Calu3 (cell line): Measurements from ENCODE around the gene UQCRC1. TPM values are rescaled to one million over a fixed set of nuclear protein-coding genes. Genes with fewer than 3 reads are reported as not detected.

ENCODE experiments used
- BruUV-seq: library from RNA; stranded (reverse); fragments of 400-500 nt; replicated peaks from 2 replicates; lab custom pipeline; 2021; lab: Mats Ljungman, UMichigan
- CTCF ChIA-PET: fragments of 300-600 bp; sonication (Branson Sonifier 250); formaldehyde crosslinking; loops from one replicate; lab custom pipeline; 2022; ENCODE audit warnings: antibody characterized with exemption; lab: Charles Lee
- DNase-seq: peaks from one replicate; pipeline ENCODE4 v3.0.0; 2022
- H3K27ac Mint-ChIP-seq: one replicate; pipeline ENCODE4 v1.8.0; 2022; ENCODE audit warnings: mixed read lengths; ENCODE audit not compliant: unreplicated experiment
- H3K27me3 Mint-ChIP-seq: one replicate; pipeline ENCODE4 v1.8.0; 2022; ENCODE audit warnings: mixed read lengths; ENCODE audit not compliant: unreplicated experiment
- H3K36me3 Mint-ChIP-seq: one replicate; pipeline ENCODE4 v1.8.0; 2022; ENCODE audit warnings: mild to moderate bottlenecking, moderate library complexity, mixed read lengths; ENCODE audit not compliant: insufficient read depth, unreplicated experiment
- H3K4me1 Mint-ChIP-seq: one replicate; pipeline ENCODE4 v1.8.0; 2022; ENCODE audit warnings: mild to moderate bottlenecking, low read depth, mixed read lengths; ENCODE audit not compliant: unreplicated experiment
- H3K4me3 Mint-ChIP-seq: one replicate; pipeline ENCODE4 v1.8.0; 2022; ENCODE audit warnings: mild to moderate bottlenecking, low read depth, moderate library complexity, mixed read lengths; ENCODE audit not compliant: unreplicated experiment
- H3K9me3 Mint-ChIP-seq: one replicate; pipeline ENCODE4 v1.8.0; 2022; ENCODE audit warnings: low read depth, mixed read lengths; ENCODE audit not compliant: unreplicated experiment
- CTCF ChIP-seq: fragments of 200-600 bp; IDR thresholded peaks from one replicate; pipeline ENCODE4 v1.8.0; 2022; ENCODE audit warnings: antibody characterized with exemption; ENCODE audit not compliant: unreplicated experiment
- intact Hi-C: fragments of 100-400 bp; cut with micrococcal nuclease; formaldehyde crosslinking; loops from one replicate; pipeline ENCODE4 v1.10.0; 2022; ENCODE audit not compliant: unreplicated experiment
- total RNA-seq: library from RNA; stranded (reverse); gene quantifications from 2 replicates; pipeline ENCODE4 v1.2.3, GENCODE V29; 2022

The UQCRC1 gene
- total RNA-seq, 1 experiment from 2014 or later, result 207 TPM

GRCh38 chr3:48635222-48636021, 26.0 kb upstream of the UQCRC1 start, which contains the start of gene SLC26A6:
SLC26A6 (minus strand) TSS chr3:48635461; CDS start chr3:48635393, 68 bp downstream.
- Mint-ChIP-seq H3K27me3 (no peaks in the 10 kb centered on the region), H3K9me3 (no peaks in the 10 kb centered on the region), H3K4me1 (no peaks in the 10 kb centered on the region), H3K27ac (no peak within 1 kb of the TSS), H3K4me3 (peak within 1 kb of the TSS; percentile 72), H3K36me3 (peaks cover 40% of the 10 kb centered on the region)
- CTCF ChIA-PET, result interaction anchor here (0.7 to 1.9 kb wide), 6 partner anchors 11 to 162 kb away, joined by 3 to 7 read pairs (median 4); partner anchors contain the start of genes CELSR3 and UQCRC1
- intact Hi-C loops, result loop anchor here (1.0 kb wide), 1 partner anchor 28 kb away; no protein-coding TSS in a partner anchor
- DNase-seq, result peak; percentile 97
- no peak for TF ChIP-seq CTCF
- BruUV-seq, result no TSS peak

GRCh38 chr3:48634661-48635221, 25.3 kb upstream of the UQCRC1 start:
- Mint-ChIP-seq H3K36me3 (peaks cover 35% of the 10 kb centered on the region), H3K4me3 (peak overlapping the region; percentile 72), H3K27me3 (no peaks in the 10 kb centered on the region), H3K4me1 (no peaks in the 10 kb centered on the region), H3K27ac (no peak overlapping the region), H3K9me3 (no peaks in the 10 kb centered on the region)
- peak; percentile 52 for DNase-seq
- intact Hi-C loops, result loop anchor here (1.0 kb wide), 1 partner anchor 29 kb away; no protein-coding TSS in a partner anchor
- CTCF ChIA-PET, result interaction anchor here (1.1 to 1.9 kb wide), 4 partner anchors 25 to 76 kb away, joined by 3 to 7 read pairs (median 4); partner anchors contain the start of genes CELSR3 and UQCRC1
- no peak for TF ChIP-seq CTCF
- BruUV-seq, result TSS peak; percentile 31

GRCh38 chr3:48633743-48634142, 24.3 kb upstream of the UQCRC1 start:
- Mint-ChIP-seq H3K27ac (no peak overlapping the region), H3K36me3 (peaks cover 30% of the 10 kb centered on the region)
- CTCF ChIA-PET, result no interaction called here

More at GRCh38 chr3:48633743-48634142, 24.3 kb upstream of the UQCRC1 start:
- peak overlapping the region; percentile 72 for H3K4me3 Mint-ChIP-seq
- intact Hi-C loops, result no loop called here
- no peaks in the 10 kb centered on the region for H3K9me3 Mint-ChIP-seq
- H3K4me1 Mint-ChIP-seq, result no peaks in the 10 kb centered on the region
- no peak for TF ChIP-seq CTCF
- H3K27me3 Mint-ChIP-seq, result no peaks in the 10 kb centered on the region
- DNase-seq, result no peak
- no TSS peak for BruUV-seq
